Keratinocyte (primary cell): ENCODE results near the gene RAN.

Source experiments
- CTCF ChIP-seq, 3 experiments: IDR thresholded peaks in 1 of 3; conservative IDR thresholded peaks in 1 of 3; optimal IDR thresholded peaks in 1 of 3; 2 replicates in 2 of 3; 3 replicates in 1 of 3; pipeline versions ENCODE3 to v1.5.1; 2011; ENCODE audit warnings: low read length in 3 of 3, mild to moderate bottlenecking in 3 of 3, moderate library complexity in 2 of 3, control low read depth in 1 of 3, inconsistent platforms in 1 of 3; ENCODE audit not compliant: insufficient read depth in 2 of 3; ENCODE audit errors: extremely low read depth in 1 of 3
- EZH2 ChIP-seq: IDR thresholded peaks from one replicate; pipeline ENCODE4 v1.6.1; 2012; ENCODE audit warnings: inconsistent platforms, mild to moderate bottlenecking, low read length, moderate library complexity

DNA sequence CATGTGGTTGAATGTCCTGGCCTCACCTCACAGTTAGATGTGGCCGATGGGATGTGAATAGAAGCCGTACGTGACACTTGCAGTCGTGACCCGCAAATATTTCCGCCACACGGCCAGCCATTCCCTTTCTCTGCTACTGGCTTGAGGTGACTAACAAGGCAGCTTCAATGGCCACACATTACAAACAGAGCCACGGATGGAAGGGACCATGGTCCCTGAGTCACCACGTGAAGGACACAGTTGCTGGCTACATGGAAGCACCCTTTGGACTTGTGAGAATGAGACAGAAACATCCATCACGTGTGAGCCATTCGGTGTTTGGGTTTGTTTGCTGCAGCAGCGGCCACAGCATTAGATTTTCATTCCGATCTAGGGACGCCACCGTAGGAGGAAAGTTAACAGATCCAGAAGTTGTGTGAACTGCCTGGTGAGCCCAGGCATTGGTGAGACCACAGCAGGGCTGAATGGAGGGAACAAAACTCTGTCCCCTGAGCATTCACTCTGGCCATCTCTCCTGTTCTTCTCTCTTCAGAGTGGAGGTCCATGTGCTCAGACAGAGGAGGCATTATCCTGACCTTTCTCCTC lies 48.3 kb downstream of the RAN start:
- no peak for TF ChIP-seq CTCF (optimal IDR thresholded peaks at IDR 0.05 in 1 of 3, IDR thresholded peaks at IDR 0.05 in 1 of 3, conservative IDR thresholded peaks at IDR 0.05 in 1 of 3; ENCODE audit: extremely low read depth in 1 of 3, insufficient read depth in 2 of 3, low read length in 3 of 3)
- TF ChIP-seq EZH2 = no peak
